ENCODE data around the gene NUDT2. TPM values are rescaled to one million over a fixed set of nuclear protein-coding genes. Genes with fewer than 3 reads are reported as not detected.

NUDT2 gene
- total RNA-seq, 1 donor, result 15.2 TPM

DNA sequence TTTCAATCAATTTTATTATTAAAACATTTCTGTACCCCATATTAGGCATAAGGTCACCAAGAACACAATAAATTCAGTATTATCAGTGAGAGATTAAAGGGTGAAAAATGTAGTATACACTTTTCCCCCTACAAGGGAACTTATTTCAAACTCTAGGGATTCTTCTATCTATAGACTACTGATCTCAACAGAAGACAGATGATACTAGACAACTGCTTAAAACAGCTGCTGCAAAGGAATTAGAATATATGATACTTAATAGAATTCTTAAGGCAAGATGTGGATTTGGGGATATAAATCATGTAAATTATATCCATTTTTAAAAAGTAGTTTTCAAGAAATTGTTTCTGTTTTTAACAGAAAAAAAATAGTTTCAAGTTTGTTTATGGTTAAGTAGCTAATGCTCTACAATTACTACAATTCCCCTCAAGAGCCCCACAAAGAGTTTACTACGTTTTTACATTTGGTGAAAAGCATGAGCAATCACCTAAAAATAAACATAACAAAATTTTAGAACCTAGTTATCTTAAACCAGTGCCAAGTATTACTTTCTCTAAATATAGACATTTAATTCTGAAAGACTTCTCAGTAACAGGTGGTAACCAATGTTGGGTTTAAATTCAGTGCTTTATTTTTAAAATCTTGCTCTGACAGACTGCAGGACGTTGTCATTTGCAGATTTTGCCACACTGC is 6.3 kb upstream of the NUDT2 start:
- Histone ChIP-seq H4K20me1 (ENCODE audit: insufficient read depth, low read length) (no peaks in the 10 kb centered on the region), H3K27ac (ENCODE audit: low read depth, low read length) (no peak overlapping the region), H3K4me2 (ENCODE audit: insufficient read depth, low read length) (no peak overlapping the region), H3K4me1 (ENCODE audit: insufficient read depth, low read length) (peaks cover 18% of the 10 kb centered on the region), H3K36me3 (ENCODE audit: insufficient read depth, low read length) (no peaks in the 10 kb centered on the region), H3K27me3 (ENCODE audit: insufficient read depth, low read length) (no peaks in the 10 kb centered on the region), H3K79me2 (ENCODE audit: insufficient read depth, low read length) (peaks cover 32% of the 10 kb centered on the region), H2AFZ (ENCODE audit: low read length) (no peak overlapping the region), H3K4me3 (ENCODE audit: insufficient read depth, low read length) (no peak overlapping the region), H3K9me3 (ENCODE audit: low read depth, low read length) (no peaks in the 10 kb centered on the region)
- TF ChIP-seq, protein P1, sequence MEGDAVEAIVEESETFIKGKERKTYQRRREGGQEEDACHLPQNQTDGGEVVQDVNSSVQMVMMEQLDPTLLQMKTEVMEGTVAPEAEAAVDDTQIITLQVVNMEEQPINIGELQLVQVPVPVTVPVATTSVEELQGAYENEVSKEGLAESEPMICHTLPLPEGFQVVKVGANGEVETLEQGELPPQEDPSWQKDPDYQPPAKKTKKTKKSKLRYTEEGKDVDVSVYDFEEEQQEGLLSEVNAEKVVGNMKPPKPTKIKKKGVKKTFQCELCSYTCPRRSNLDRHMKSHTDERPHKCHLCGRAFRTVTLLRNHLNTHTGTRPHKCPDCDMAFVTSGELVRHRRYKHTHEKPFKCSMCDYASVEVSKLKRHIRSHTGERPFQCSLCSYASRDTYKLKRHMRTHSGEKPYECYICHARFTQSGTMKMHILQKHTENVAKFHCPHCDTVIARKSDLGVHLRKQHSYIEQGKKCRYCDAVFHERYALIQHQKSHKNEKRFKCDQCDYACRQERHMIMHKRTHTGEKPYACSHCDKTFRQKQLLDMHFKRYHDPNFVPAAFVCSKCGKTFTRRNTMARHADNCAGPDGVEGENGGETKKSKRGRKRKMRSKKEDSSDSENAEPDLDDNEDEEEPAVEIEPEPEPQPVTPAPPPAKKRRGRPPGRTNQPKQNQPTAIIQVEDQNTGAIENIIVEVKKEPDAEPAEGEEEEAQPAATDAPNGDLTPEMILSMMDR (IDR thresholded peaks at IDR 0.05; ENCODE audit: extremely low read depth, low read depth, low read length), result no peak
- DNase-seq (ENCODE audit: insufficient read length, low spot score, missing footprints), result no peak

DNA sequence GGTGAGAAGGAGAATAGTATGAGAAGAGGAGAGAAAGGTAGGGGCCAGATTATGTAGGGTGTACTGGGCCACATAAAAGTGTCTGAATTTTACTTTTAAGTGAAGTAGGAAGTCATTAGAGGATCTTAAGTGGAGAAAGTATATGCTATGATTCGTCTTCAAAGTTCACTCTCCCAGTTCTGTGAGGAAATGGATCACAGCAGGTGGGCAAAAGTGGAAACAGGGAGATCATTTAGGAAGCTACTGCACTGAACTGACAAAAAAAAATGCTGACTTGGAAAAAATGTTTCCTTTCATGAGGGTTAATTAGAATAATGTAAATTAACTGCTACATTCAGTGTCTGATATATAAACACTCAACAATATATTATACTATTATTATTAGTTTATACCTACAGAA is 2.7 kb upstream of the NUDT2 start:
- Histone ChIP-seq H3K27ac (ENCODE audit: low read depth, low read length) (peak overlapping the region; percentile 63), H3K4me3 (ENCODE audit: insufficient read depth, low read length) (no peak overlapping the region), H2AFZ (ENCODE audit: low read length) (no peak overlapping the region), H3K9me3 (ENCODE audit: low read depth, low read length) (no peaks in the 10 kb centered on the region), H4K20me1 (ENCODE audit: insufficient read depth, low read length) (no peaks in the 10 kb centered on the region), H3K27me3 (ENCODE audit: insufficient read depth, low read length) (no peaks in the 10 kb centered on the region), H3K4me1 (ENCODE audit: insufficient read depth, low read length) (peaks cover 25% of the 10 kb centered on the region), H3K36me3 (ENCODE audit: insufficient read depth, low read length) (no peaks in the 10 kb centered on the region), H3K79me2 (ENCODE audit: insufficient read depth, low read length) (peaks cover 42% of the 10 kb centered on the region), H3K4me2 (ENCODE audit: insufficient read depth, low read length) (no peak overlapping the region)
- TF ChIP-seq, protein P1 (IDR thresholded peaks at IDR 0.05; ENCODE audit: extremely low read depth, low read depth, low read length), result no peak
- no peak for DNase-seq (ENCODE audit: insufficient read length, low spot score, missing footprints)

DNA sequence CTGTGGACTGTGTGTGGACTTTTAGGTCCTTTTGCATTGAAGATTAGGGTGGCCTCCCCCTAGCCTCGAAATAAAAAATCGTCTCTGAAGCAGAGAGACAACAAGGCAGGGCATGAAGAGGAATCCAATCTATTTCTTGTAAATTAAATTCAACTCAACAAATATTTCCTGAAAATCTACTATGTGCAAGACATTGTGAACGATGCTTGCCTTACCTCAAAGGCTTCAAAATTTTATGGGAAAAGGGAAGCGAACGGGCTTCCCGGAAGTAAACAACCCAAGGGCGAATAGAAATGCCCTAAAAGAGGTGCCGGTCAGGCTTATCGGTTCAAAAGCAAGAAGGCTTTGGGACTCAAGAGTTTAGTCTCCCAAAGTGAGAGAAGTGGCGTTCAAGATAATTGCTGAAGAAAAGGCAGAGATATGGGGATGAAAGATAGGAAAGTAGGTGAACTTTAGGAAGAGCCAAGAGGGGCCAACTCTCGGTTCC is 826 bp upstream of the NUDT2 start:
- peak overlapping the region; percentile 89 for H3K27ac ChIP-seq (ENCODE audit: low read depth, low read length)
- peaks cover 21% of the 10 kb centered on the region for H3K4me1 ChIP-seq (ENCODE audit: insufficient read depth, low read length)
- H4K20me1 ChIP-seq (ENCODE audit: insufficient read depth, low read length), result peaks cover 14% of the 10 kb centered on the region
- H3K79me2 ChIP-seq (ENCODE audit: insufficient read depth, low read length), result peaks cover 49% of the 10 kb centered on the region
- peak overlapping the region; percentile 97 for H2AFZ ChIP-seq (ENCODE audit: low read length)
- H3K4me2 ChIP-seq (ENCODE audit: insufficient read depth, low read length), result peak overlapping the region; percentile 94
- no peaks in the 10 kb centered on the region for H3K36me3 ChIP-seq (ENCODE audit: insufficient read depth, low read length)
- H3K27me3 ChIP-seq (ENCODE audit: insufficient read depth, low read length), result no peaks in the 10 kb centered on the region
- TF ChIP-seq, protein P1 (IDR thresholded peaks at IDR 0.05; ENCODE audit: extremely low read depth, low read depth, low read length), result no peak
- no peaks in the 10 kb centered on the region for H3K9me3 ChIP-seq (ENCODE audit: low read depth, low read length)
- peak; percentile 29 for DNase-seq (ENCODE audit: insufficient read length, low spot score, missing footprints)
- peak overlapping the region; percentile 91 for H3K4me3 ChIP-seq (ENCODE audit: insufficient read depth, low read length)

DNA sequence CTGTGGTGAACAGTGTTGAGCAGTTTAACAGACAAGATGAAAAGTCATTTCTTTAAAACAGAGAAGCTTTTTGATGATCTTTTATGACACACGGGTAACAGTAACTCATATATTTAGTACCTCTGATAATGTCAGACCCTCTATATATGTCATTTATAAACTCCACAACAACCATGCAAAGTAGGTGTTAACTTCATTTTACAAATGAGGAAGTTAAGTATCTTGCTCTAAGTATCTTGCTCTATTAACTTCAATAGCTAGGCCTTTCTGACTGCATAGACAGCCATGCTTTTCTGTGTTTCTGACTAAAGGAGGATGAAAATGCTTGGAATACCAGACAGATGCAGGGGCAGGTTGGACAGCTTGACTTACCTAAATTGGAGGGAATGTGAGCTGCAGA is 1.8 kb downstream of the NUDT2 start:
- H3K4me1 ChIP-seq (ENCODE audit: insufficient read depth, low read length), result peaks cover 15% of the 10 kb centered on the region
- no peak for DNase-seq (ENCODE audit: insufficient read length, low spot score, missing footprints)
- peaks cover 66% of the 10 kb centered on the region for H3K79me2 ChIP-seq (ENCODE audit: insufficient read depth, low read length)
- H3K4me3 ChIP-seq (ENCODE audit: insufficient read depth, low read length), result no peak overlapping the region
- no peaks in the 10 kb centered on the region for H3K27me3 ChIP-seq (ENCODE audit: insufficient read depth, low read length)
- no peak overlapping the region for H3K4me2 ChIP-seq (ENCODE audit: insufficient read depth, low read length)
- peaks cover 22% of the 10 kb centered on the region for H4K20me1 ChIP-seq (ENCODE audit: insufficient read depth, low read length)
- no peaks in the 10 kb centered on the region for H3K9me3 ChIP-seq (ENCODE audit: low read depth, low read length)
- no peak overlapping the region for H3K27ac ChIP-seq (ENCODE audit: low read depth, low read length)
- no peak overlapping the region for H2AFZ ChIP-seq (ENCODE audit: low read length)
- no peaks in the 10 kb centered on the region for H3K36me3 ChIP-seq (ENCODE audit: insufficient read depth, low read length)
- TF ChIP-seq, protein P1 (IDR thresholded peaks at IDR 0.05; ENCODE audit: extremely low read depth, low read depth, low read length), result no peak
